RPMI7951 (cell line): Measurements from ENCODE around the gene ARL15. TPM values are rescaled to one million over a fixed set of nuclear protein-coding genes. Genes with fewer than 3 reads are reported as not detected.
"Not testable (repeated sequence)": the region's sequence is repeated elsewhere in the genome, so short reads cannot be mapped to it uniquely, and the experiment has no call there.

Source experiments
- DNase-seq: peaks from one replicate; pipeline ENCODE4 v3.0.0-alpha.2; 2012; ENCODE audit warnings: low read depth
- total RNA-seq: library from RNA; depleted of rRNA; stranded (reverse); fragments of >200 nt; shearing (Covaris generic); gene quantifications from 2 replicates; pipeline ENCODE4 v1.2.3, GENCODE V29; 2014; rRNA removed

ARL15 gene
- total RNA-seq, result 9.7 and 11.3 TPM in 2 replicates

GRCh38 chr5:54310433-54311175 is at the start of gene ARL15:
TSS of gene ARL15 (minus strand) at chr5:54310573.
- DNase-seq, result peak; percentile 95

GRCh38 chr5:54360089-54360488 is 49.7 kb upstream of the ARL15 start:
- peak; percentile 82 for DNase-seq

- DNase-seq, result peak; percentile 14
Observed at GRCh38 chr5:54357408-54358058, 47.2 kb upstream of the ARL15 start.

GRCh38 chr5:54353933-54354564 is 43.7 kb upstream of the ARL15 start:
- DNase-seq, result not testable (repeated sequence)

- not testable (repeated sequence) for DNase-seq
Observed at GRCh38 chr5:54352580-54352979, 42.2 kb upstream of the ARL15 start.

- DNase-seq, result no peak
Observed at GRCh38 chr5:54347221-54347865, 37.0 kb upstream of the ARL15 start.

GRCh38 chr5:54344653-54345052 is 34.3 kb upstream of the ARL15 start:
- DNase-seq, result no peak

- no peak for DNase-seq
Observed at GRCh38 chr5:54341971-54342370, 31.6 kb upstream of the ARL15 start.

GRCh38 chr5:54337523-54337922 is 27.1 kb upstream of the ARL15 start:
- no peak for DNase-seq

- no peak for DNase-seq
Observed at GRCh38 chr5:54332720-54333119, 22.3 kb upstream of the ARL15 start.

- peak; percentile 90 for DNase-seq
Observed at GRCh38 chr5:54329731-54330709, 19.6 kb upstream of the ARL15 start.

- DNase-seq, result no peak
Observed at GRCh38 chr5:54326662-54327270, 16.4 kb upstream of the ARL15 start.

GRCh38 chr5:54325610-54326311 is 15.4 kb upstream of the ARL15 start:
- DNase-seq, result no peak

- DNase-seq, result no peak
Observed at GRCh38 chr5:54325272-54325609, 14.9 kb upstream of the ARL15 start.

GRCh38 chr5:54324651-54325271 is 14.4 kb upstream of the ARL15 start:
- DNase-seq, result no peak

- DNase-seq, result no peak
Observed at GRCh38 chr5:54323495-54323894, 13.1 kb upstream of the ARL15 start.

- DNase-seq, result no peak
Observed at GRCh38 chr5:54320256-54320655, 9.9 kb upstream of the ARL15 start.

GRCh38 chr5:54317511-54318260 is 7.3 kb upstream of the ARL15 start:
- peak; percentile 28 for DNase-seq
